ENCODE data around the gene BCR.

BCR gene

DNA sequence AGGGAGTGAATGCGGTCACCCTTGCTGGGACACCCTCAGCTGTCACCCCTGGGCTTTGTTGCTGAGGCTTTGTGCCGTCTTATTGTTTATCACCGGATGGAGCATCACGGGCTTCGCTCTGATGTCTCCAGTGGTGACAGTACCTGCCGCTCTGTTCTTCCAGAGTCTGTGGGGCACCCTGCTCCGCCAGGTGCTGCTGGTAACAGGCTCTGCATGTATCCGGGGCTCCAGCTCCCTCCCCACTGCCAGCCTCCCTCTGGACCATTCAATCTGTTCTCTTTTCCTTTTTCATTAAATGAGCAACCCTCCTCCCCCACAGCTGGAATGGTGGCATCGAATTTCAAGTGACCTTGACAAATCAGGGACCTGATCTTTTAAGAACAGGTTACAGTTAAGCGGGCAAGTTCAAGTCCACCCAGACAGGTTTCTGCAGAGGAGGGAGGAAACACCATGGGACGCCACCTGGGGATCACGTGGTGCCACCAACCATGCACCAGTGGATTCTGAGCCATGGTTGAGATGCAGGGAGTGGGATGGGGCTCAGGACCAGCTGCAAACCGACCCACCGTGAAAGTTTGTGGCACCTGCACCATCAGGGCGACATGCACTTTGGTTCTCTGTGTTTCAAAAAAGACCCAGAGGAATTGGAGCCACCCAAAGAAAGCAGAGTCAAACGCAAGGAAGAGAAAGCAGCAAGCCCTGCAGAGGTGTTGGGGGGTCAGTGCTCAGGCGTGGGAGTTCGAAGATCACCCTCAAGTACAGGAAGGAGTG lies 89.3 kb downstream of the BCR start:
- Histone ChIP-seq H3K27ac (ENCODE audit: insufficient read depth, low read depth, low read length, poor library complexity, severe bottlenecking) (no peak overlapping the region), H3K4me3 (ENCODE audit: insufficient read depth, low read depth, low read length) (no peak overlapping the region), H3K27me3 (ENCODE audit: control insufficient read depth, insufficient read depth, low read length, poor library complexity, severe bottlenecking) (no peaks in the 10 kb centered on the region), H3K9me3 (ENCODE audit: control insufficient read depth, low read length) (no peaks in the 10 kb centered on the region), H3K4me1 (ENCODE audit: control insufficient read depth, insufficient read depth, low read length) (peaks cover 4% of the 10 kb centered on the region), H3K36me3 (ENCODE audit: control insufficient read depth, insufficient read depth, low read length) (peaks cover 15% of the 10 kb centered on the region)
- 72 to 73% methylated on average over 18 of the region's 18 CpGs for WGBS, 2 experiments

DNA sequence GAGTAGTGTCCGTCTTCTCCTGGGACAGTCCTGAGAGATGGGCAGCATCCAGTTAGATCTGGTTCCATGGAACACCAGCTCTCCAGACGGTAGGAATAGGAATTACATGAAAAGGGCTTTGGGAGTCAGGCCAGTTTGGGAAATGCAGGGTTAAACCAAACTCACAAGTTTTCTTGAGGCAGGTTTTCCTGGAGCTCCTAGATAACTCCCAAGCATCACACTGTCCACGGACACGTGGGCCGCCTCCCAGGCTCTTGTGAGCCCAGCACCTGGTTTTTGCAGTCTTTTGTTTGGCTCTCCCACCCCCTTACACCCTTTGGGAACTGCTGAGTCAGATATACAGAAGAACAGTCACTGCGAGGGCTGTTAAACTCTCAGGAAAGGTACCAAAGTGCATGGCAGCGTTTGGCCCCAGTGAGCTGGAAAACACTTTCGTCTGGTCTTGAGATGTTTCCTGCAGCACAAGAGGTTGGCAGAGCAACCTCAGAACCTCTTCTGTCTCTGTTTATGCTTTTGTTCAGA lies 90.0 kb downstream of the BCR start:
- Histone ChIP-seq H3K4me3 (ENCODE audit: insufficient read depth, low read depth, low read length) (no peak overlapping the region), H3K27me3 (ENCODE audit: control insufficient read depth, insufficient read depth, low read length, poor library complexity, severe bottlenecking) (no peaks in the 10 kb centered on the region), H3K36me3 (ENCODE audit: control insufficient read depth, insufficient read depth, low read length) (peaks cover 15% of the 10 kb centered on the region), H3K27ac (ENCODE audit: insufficient read depth, low read depth, low read length, poor library complexity, severe bottlenecking) (no peak overlapping the region), H3K4me1 (ENCODE audit: control insufficient read depth, insufficient read depth, low read length) (peaks cover 4% of the 10 kb centered on the region), H3K9me3 (ENCODE audit: control insufficient read depth, low read length) (no peaks in the 10 kb centered on the region)
- WGBS, 2 experiments: 61% methylated on average over 8 of the region's 8 CpGs

DNA sequence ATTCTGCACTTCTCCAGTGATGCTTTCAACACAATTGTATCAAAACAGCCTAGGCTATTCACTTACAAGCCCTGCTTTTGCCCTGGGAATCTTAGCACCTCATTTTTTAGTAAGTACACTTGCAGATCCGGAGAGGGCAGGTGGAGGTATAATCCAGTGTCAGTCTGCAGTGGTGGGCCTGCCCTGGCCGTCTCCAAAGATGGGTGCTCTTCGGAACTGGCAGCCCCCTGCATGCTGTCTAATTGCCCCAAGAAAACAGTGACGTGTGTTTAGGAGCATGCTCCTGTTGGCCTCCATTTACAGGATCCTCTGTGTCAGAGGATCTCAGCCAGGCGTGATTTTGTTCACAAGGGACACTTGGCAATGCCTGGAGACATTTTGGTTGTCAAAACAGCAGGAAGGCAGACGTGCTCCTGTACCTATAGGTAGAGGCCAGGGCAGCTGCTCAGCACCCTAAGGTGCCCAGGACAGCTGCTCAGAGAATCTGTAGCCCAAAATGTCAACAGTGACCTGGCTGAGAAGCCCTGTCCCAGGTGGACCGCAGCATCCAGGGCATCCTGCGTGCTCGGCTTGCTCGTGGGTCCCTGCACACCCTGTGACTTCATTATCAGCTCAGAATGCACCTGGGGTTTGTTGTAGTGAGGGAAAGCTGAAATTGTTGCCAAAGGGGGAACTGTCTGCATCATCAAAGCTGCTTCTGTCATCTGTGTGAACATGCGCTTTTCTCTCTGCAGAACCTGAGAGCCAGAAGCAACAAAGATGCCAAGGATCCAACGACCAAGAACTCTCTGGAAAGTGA lies 90.7 kb downstream of the BCR start:
- H3K9me3 ChIP-seq (ENCODE audit: control insufficient read depth, low read length): no peaks in the 10 kb centered on the region
- H3K27me3 ChIP-seq (ENCODE audit: control insufficient read depth, insufficient read depth, low read length, poor library complexity, severe bottlenecking): no peaks in the 10 kb centered on the region
- 87 to 88% methylated on average over 12 of the region's 12 CpGs for WGBS, 2 experiments
- H3K4me3 ChIP-seq (ENCODE audit: insufficient read depth, low read depth, low read length): no peak overlapping the region
- peaks cover 15% of the 10 kb centered on the region for H3K36me3 ChIP-seq (ENCODE audit: control insufficient read depth, insufficient read depth, low read length)
- H3K4me1 ChIP-seq (ENCODE audit: control insufficient read depth, insufficient read depth, low read length): peaks cover 4% of the 10 kb centered on the region
- H3K27ac ChIP-seq (ENCODE audit: insufficient read depth, low read depth, low read length, poor library complexity, severe bottlenecking): no peak overlapping the region

DNA sequence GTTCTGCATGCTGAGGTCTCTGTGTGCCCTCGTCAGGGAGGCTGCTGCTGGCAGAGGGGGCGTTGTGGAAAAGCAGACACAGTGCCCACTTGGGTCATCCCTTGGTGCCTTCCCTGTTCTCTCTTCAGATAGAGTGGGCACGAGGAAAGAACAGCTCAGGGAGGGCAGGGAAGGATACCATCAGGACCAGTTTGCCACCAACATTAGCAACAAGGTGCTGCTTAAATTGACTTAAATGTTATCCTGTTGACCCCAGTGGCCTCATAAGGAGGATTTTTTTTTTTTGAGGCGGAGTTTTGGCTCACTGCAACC lies 91.2 kb downstream of the BCR start:
- Histone ChIP-seq H3K4me1 (ENCODE audit: control insufficient read depth, insufficient read depth, low read length) (peaks cover 4% of the 10 kb centered on the region), H3K36me3 (ENCODE audit: control insufficient read depth, insufficient read depth, low read length) (peaks cover 15% of the 10 kb centered on the region), H3K27ac (ENCODE audit: insufficient read depth, low read depth, low read length, poor library complexity, severe bottlenecking) (no peak overlapping the region), H3K27me3 (ENCODE audit: control insufficient read depth, insufficient read depth, low read length, poor library complexity, severe bottlenecking) (no peaks in the 10 kb centered on the region), H3K9me3 (ENCODE audit: control insufficient read depth, low read length) (no peaks in the 10 kb centered on the region), H3K4me3 (ENCODE audit: insufficient read depth, low read depth, low read length) (no peak overlapping the region)
- 95 to 97% methylated on average over 4 of the region's 4 CpGs for WGBS, 2 experiments

DNA sequence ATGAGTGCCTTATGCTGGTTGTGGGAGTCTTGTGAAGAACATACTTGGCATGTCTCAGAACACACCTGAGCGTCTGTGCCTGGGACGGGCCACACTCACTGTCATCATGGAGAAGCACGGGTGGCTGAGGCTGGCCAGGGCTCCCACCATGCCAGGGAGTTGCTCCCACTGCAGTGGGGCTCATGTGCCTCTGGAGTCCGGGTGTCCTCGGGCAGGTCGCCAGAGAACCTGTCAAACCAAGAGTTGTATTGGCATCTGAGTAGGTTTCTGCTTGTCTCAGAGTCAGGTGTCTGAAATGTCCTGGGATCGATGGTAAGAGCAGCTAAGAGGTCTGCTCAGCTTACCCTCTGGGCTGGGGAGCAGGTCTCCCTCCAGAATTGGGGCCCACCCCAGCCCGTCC lies 92.1 kb downstream of the BCR start:
- Histone ChIP-seq H3K27ac (ENCODE audit: insufficient read depth, low read depth, low read length, poor library complexity, severe bottlenecking) (no peak overlapping the region), H3K9me3 (ENCODE audit: control insufficient read depth, low read length) (no peaks in the 10 kb centered on the region), H3K4me1 (ENCODE audit: control insufficient read depth, insufficient read depth, low read length) (peaks cover 4% of the 10 kb centered on the region), H3K36me3 (ENCODE audit: control insufficient read depth, insufficient read depth, low read length) (peaks cover 15% of the 10 kb centered on the region), H3K27me3 (ENCODE audit: control insufficient read depth, insufficient read depth, low read length, poor library complexity, severe bottlenecking) (no peaks in the 10 kb centered on the region), H3K4me3 (ENCODE audit: insufficient read depth, low read depth, low read length) (no peak overlapping the region)
- WGBS, 2 experiments: 89 to 91% methylated on average over 8 of the region's 8 CpGs

DNA sequence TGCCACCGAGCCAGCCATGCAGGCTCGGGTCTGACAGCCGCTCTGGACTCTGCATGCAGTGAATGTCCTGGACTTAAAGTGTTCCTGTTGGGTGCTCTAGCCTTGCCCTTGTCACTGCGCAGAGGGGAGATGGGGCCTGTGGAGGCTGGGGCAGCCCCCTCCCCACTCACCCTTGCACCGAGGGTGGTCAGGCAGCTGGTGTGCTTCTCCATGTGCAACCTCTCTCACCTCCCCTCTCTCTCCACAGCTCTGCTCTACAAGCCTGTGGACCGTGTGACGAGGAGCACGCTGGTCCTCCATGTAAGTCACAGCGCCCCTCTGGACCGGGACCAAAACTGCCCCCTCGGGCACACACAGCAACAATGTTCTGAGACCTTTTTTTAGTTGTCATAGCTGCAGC lies 92.5 kb downstream of the BCR start:
- H3K4me1 ChIP-seq (ENCODE audit: control insufficient read depth, insufficient read depth, low read length): peaks cover 4% of the 10 kb centered on the region
- no peak overlapping the region for H3K27ac ChIP-seq (ENCODE audit: insufficient read depth, low read depth, low read length, poor library complexity, severe bottlenecking)
- 94 to 96% methylated on average over 11 of the region's 11 CpGs for WGBS, 2 experiments
- no peaks in the 10 kb centered on the region for H3K27me3 ChIP-seq (ENCODE audit: control insufficient read depth, insufficient read depth, low read length, poor library complexity, severe bottlenecking)
- H3K36me3 ChIP-seq (ENCODE audit: control insufficient read depth, insufficient read depth, low read length): peaks cover 15% of the 10 kb centered on the region
- H3K4me3 ChIP-seq (ENCODE audit: insufficient read depth, low read depth, low read length): no peak overlapping the region
- H3K9me3 ChIP-seq (ENCODE audit: control insufficient read depth, low read length): no peaks in the 10 kb centered on the region

DNA sequence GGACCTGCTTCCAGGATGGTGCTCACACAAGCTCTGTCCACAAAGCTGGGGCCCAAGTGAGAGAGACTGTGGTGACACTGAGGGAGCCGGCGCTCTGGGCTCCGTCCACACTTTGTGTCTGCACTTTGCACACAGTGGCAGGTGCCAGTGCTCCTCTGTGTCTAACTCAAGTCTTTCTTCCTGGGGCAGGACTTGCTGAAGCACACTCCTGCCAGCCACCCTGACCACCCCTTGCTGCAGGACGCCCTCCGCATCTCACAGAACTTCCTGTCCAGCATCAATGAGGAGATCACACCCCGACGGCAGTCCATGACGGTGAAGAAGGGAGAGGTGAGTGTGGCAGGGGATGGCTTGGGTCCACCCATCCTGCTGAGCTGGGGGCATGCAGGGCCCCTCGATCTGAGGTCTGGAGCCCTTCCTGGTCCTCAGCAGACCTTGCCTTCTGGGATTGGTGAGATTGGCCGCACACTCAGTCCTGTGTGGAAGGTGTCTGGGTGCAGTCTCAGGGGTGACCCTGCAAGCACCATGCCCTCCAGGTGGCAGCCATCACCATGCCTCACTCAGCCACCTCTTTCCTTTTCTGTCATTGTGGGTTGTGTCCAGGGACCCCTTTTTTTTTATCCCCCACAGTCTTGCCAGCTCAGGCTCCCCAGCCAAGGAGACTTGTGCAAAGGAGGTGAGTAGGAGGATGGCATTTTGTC lies 93.3 kb downstream of the BCR start:
- 89 to 92% methylated on average over 10 of the region's 10 CpGs for WGBS, 2 experiments
- Histone ChIP-seq H3K4me3 (ENCODE audit: insufficient read depth, low read depth, low read length) (no peak overlapping the region), H3K4me1 (ENCODE audit: control insufficient read depth, insufficient read depth, low read length) (peaks cover 4% of the 10 kb centered on the region), H3K9me3 (ENCODE audit: control insufficient read depth, low read length) (no peaks in the 10 kb centered on the region), H3K27ac (ENCODE audit: insufficient read depth, low read depth, low read length, poor library complexity, severe bottlenecking) (no peak overlapping the region), H3K27me3 (ENCODE audit: control insufficient read depth, insufficient read depth, low read length, poor library complexity, severe bottlenecking) (no peaks in the 10 kb centered on the region), H3K36me3 (ENCODE audit: control insufficient read depth, insufficient read depth, low read length) (peaks cover 16% of the 10 kb centered on the region)

DNA sequence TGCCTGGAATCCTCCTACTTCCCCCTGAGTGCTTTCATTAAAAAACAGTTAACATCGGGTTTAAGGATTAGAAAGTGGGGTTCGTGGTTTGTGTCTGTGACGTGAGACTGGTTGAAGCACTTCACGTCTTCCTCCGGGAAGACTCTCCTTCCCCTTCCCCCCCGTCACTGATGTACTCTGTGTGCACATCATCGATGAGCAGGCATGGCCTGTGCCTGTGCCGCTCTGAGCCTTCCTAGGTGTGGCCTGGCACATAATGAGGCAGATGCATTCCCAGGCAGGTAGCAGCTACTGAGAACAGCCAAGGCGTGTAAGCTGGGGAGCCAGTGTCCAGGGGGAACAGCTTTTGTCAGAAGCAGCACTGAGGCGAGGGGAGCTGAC lies 93.8 kb downstream of the BCR start:
- WGBS, 2 experiments: 95 to 97% methylated on average over 10 of the region's 10 CpGs

DNA sequence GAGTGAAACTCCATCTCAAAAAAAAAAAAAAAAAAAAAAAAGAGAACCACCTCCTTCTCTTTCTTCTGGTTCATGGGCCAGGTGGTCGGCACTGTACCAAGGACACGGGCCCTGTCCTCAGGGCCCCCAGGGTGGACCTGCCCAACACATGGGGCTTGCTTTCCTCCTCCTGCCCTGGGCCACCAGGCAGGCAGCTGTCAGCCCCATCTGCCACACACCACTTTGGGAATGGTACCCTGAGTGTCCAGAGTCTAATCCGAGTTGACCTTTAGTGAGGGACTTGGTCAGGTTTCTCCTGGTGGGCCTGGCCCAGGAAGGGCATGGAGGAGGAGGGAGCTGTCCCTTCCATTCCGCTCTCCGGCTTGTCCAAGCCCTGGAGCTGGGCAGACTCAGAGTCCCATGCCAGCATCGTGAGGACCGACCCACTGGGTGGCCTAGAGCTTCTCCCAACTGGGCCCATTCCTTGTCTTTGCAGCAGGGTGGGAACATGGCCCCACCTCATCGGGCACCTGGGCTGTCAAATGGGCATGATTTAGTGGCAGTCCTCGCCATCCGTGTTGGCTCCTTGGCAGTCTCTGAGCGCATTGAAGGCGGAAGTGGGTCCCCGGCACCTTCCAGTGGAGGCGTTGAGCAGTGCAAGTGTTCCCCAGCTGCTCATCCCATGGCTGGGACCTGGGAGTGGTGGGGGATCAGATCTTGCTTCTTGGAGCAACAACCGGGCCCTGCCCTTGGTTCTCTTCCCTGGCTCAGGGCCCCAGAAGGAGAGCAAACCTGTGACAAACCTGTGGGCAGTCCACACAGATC lies 94.8 kb downstream of the BCR start:
- H3K36me3 ChIP-seq (ENCODE audit: control insufficient read depth, insufficient read depth, low read length): peaks cover 19% of the 10 kb centered on the region
- WGBS, 2 experiments: 94% methylated on average over 15 of the region's 15 CpGs

More for the DNA sequence above, 93.8 kb downstream of the BCR start:
- Histone ChIP-seq H3K9me3 (ENCODE audit: control insufficient read depth, low read length) (no peaks in the 10 kb centered on the region), H3K27ac (ENCODE audit: insufficient read depth, low read depth, low read length, poor library complexity, severe bottlenecking) (no peak overlapping the region), H3K4me1 (ENCODE audit: control insufficient read depth, insufficient read depth, low read length) (peaks cover 4% of the 10 kb centered on the region), H3K27me3 (ENCODE audit: control insufficient read depth, insufficient read depth, low read length, poor library complexity, severe bottlenecking) (no peaks in the 10 kb centered on the region), H3K36me3 (ENCODE audit: control insufficient read depth, insufficient read depth, low read length) (peaks cover 19% of the 10 kb centered on the region), H3K4me3 (ENCODE audit: insufficient read depth, low read depth, low read length) (no peak overlapping the region)

More for the DNA sequence above, 94.8 kb downstream of the BCR start:
- Histone ChIP-seq H3K27ac (ENCODE audit: insufficient read depth, low read depth, low read length, poor library complexity, severe bottlenecking) (no peak overlapping the region), H3K4me1 (ENCODE audit: control insufficient read depth, insufficient read depth, low read length) (no peaks in the 10 kb centered on the region), H3K4me3 (ENCODE audit: insufficient read depth, low read depth, low read length) (no peak overlapping the region), H3K27me3 (ENCODE audit: control insufficient read depth, insufficient read depth, low read length, poor library complexity, severe bottlenecking) (no peaks in the 10 kb centered on the region), H3K9me3 (ENCODE audit: control insufficient read depth, low read length) (no peaks in the 10 kb centered on the region)

Data from ectodermal cell (in vitro differentiated cells).